Stimulated activated CD4-positive, alpha-beta T cell treated with anti-CD3 and anti-CD28 coated beads, Interleukin-2, amount 100 ng/mL, for 24 hours (primary cell): ENCODE results near the gene KRT34.
"Not testable (repeated sequence)": the region's sequence is repeated elsewhere in the genome, so short reads cannot be mapped to it uniquely, and the experiment has no call there.

Experiments
- DNase-seq, 2 donors: peaks; one replicate each; pipeline ENCODE4 v3.0.0-alpha.2; 2020

KRT34 gene

DNA sequence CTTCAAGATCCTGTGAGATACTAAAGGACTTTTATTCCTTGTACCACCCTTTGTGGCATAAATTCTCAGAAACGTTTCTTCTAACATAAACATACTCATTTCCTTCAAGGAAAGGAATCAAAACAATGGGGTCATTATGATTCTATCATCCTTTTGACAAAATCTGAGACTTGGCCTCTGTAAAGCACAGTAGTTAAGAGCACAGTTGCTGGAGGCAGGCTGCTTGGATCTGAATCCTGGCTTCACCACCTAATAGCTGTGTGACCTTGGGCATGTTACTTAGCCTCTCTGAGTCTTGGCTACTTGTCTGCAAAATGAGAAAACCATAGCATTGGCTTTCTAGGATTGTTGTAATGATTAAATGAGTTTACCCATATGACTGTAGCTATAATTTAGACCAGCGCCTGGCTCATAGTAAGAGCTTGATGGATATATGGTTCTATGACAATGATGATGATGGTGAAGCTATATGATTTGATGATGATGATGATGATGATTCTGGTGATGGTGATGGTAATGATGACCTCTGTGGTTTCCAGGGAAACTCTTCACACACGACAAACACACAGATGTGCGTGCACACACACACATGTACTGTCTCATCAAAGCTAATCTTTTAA, 21.4 kb upstream of the KRT34 start:
- DNase-seq, result no peak

DNA sequence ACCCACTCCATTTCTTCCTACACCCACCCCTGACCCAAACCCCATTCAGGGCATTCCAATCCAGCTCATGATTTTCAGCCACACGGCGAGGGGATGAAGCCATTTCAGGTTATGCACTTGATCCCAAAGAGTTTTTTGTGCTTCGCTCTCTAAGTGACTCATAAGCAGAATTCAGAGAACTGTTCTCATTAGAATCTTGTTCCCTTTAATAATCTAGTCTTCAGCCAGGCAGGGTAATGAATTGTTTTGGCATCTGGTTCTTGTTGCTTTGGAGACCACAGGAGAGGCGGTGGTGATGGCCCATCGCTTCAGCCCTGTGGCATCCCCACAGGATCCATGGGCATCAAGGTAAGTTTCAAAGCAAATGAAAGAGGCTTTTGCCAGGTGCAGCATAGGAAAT, 20.1 kb upstream of the KRT34 start:
- DNase-seq, result no peak

DNA sequence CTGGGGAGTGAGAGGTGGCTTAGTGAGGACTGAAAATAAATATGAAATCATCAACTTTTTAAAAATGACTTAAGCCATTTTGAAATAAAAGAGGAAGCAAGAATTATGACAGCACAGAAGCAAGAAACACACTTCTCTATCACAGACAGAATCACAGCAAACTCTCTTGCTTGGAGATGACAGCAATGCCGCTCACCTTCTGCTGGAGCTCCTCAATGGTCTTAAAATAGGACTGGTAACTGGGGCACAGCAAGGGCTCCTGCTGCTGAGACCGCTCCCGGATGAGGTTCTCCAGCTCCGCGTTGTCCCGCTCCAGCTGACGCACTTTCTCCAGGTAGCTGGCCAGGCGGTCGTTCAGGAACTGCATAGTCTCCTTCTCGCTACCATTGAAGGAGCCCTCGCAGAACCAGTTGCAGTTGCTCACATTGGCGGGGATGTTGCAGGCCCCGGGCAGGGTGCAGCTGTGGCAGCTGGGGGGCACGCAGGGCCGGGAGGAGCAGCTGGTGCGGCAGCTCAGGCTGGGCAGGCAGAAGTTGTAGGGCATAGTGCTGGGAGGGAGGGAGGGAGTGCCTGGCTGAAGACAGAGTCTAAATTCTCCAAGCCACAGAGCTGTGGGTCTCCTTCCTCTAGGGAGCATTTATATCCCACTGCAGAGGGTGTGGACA, 15.0 kb upstream of the KRT34 start, which contains the start of gene KRT31:
KRT31 (minus strand) TSS at position 613 of the 665 bp plus-strand sequence; CDS start at position 544, 69 bp downstream.
- peak in 1 of 2 donors; percentile 13 for DNase-seq

DNA sequence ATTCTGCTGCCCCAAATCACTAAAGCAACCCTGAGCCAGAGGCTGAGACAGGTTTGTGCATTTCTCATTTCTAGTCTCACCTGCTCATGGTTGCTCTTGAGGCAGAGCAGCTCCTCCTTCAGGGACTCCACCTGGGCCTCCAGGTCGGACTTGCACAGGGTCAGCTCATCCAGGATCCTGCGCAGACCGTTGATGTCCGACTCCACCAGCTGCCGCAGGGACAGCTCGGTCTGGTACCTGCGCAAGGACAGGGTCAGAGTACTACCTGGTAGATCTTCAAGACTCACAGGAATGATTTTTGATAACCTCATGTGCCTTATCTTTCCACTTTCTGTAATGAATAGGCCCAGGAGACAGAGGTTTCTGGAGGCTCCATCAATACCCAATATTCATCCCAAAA, 14.2 kb upstream of the KRT34 start:
- DNase-seq, result peak in 1 of 2 donors; percentile 5

DNA sequence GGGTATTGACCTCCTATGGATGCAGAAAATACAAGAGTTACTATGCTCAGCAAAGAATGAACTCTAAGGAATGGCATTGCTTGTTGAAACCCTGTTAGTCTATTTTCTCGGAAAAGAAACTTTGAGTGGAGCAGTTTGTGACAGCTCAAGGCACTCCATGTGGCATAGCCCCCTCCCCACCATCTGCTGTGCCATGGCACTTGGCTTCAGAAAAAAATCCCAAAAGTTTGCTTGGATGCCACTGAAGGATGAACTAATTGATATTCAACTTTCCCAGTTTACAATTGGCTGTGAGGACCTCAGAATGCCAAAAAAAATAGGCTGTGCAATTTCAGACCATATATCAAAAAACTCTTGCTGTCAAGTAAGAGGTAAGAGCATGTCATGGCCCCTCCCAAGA, 13.5 kb upstream of the KRT34 start:
- no peak for DNase-seq

DNA sequence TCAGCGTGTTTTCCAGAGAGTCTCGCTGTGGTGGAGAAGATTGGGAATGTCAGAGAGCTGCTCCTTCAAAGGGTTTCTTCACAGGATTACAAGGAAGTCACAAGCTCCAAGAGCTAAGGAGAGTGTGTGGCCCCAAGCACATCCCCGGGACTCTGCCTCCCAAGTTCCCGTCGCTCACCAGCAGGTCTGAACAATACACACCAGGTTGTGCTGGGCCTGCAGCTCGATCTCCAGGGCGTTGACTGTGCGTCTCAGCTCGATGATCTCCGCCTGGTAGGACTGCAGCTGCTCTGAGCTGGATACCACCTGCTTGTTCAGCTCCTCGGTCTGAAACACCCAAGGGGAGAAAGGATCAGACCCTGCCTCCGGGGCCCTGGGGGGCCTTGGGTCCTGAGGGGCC, 12.9 kb upstream of the KRT34 start:
- DNase-seq, result not testable (repeated sequence)

DNA sequence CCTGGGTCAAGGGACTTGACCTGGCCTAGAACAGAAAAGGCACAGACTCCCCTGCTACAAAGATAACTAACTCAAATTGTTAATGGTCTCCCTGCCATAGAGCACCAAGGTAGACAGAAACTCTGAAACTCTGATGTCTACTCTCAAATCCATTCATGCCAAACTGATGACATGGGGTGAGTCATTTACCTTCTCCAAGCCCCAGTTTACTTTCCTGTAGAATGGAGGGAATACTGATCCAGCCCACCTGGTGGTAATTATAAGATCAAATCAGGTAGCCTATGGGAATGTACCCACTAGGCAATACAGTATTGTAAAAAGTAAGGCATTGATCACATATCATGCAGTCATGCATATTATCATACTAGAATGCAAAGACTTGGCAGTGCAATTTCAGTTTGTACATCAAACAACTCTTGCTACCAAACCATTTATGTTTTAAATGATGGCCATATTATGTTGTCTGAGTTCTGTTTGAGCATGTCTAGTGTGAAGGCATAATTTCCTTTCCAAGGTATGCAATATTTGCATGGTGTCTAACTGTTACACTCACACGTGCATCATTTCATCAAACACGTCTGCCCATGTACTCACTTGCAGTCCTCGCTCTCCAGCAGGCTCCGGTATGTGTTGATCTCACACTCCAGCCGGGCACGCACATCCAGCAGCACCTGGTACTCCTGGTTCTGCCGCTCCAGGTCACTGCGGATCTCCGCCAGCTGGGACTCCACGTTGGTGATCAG, 12.3 kb upstream of the KRT34 start:
- no peak for DNase-seq

DNA sequence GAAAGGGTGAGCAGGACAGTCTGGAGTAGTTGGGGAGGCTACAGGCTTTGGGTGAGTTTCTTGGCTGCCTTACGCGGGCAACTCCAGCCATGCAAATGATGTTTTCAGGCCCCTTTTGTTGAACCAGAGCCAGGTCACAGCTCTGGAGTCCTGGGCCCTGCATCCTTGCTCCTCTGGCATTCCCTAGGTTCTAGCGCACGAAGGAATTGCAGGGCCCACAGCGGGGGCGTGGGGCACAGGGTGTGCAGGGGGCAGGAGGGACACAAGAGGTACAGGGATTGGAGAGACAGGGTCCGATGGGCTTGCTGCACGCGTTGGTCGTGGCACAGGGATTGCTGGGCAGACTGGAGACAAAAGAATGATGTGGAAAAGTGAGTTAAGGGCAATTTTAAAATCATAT, 11.7 kb upstream of the KRT34 start:
- no peak for DNase-seq

DNA sequence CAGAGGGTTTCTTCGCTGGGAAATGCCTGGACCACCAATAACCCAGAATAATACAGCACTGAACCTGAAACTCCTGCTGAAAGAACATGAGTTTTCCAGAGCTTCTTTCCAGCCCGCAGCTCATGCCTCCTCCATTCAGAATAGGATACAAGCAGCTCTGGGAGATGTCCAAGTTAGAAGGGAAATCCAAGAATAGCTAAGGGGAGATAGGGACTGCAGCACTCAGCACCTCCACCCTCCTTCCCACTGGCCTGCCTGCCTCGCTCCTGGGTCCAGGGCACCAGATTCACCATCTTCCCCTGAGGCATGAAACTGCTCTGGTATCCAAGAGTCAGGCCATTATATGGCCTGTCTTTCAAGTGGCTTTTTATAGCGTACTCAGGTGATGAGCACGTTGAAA, 11.2 kb upstream of the KRT34 start:
- DNase-seq, result no peak

DNA sequence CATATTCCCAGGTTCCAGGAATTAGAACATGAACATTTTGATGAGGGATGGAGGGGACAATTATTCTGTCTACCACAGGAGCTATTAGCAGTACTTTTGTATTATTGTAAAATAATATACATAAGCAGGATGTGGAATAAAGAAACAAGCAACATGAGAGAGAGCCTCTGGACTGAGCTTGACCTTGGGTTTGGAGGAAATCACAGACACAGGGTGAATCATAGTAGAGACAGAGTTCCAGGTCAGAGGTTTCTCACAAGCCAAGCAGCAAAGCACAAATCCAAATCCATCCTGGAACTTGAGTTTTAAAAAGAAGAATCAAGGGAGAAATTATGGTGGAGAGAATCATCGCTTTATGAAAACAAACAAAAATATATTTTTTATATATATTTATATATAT, 10.2 kb upstream of the KRT34 start:
- no peak for DNase-seq

DNA sequence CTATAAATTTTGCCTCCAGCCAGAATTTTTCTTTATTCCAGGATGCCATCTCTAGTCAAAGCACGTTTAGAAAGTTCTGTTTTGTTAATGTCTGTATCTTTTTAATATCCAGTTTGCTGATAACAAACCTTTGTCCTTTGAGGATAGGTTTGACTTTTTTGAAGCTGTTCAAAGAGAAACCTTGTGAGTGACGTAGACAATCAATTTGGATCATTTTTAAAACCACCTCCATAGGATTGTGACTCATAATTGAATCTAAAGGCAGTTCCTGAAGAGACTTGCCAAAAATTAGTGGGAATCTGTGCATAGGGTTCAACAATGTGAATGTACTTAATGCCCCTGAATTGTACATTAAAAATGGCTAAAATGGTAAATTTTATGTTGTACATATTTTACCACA, 9.4 kb upstream of the KRT34 start:
- no peak for DNase-seq

DNA sequence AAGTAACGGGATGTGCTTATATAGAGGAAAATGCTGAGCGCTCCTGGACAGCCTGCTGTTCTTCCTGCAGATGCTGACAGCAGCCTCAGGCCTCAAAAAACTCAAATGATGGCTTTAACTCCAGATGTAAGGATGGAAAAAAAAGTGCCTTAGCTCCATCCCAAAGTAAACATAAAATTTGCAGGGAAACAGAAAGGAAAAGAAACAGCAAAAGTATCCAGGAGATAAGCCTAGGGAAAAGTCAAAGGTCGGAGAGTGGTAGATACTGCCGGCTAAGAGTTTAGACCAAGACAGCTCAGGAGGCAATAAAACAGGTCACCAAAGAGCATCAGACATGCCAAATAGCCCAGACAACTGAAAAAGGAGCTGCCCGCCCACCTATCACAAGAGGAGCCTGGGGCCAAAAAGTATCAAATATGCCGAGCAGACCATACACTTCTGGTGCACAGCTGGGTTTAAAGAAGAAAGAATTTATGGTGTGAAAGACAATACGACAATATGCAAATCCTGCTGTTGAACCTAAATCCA, 8.4 kb upstream of the KRT34 start:
- no peak for DNase-seq

DNA sequence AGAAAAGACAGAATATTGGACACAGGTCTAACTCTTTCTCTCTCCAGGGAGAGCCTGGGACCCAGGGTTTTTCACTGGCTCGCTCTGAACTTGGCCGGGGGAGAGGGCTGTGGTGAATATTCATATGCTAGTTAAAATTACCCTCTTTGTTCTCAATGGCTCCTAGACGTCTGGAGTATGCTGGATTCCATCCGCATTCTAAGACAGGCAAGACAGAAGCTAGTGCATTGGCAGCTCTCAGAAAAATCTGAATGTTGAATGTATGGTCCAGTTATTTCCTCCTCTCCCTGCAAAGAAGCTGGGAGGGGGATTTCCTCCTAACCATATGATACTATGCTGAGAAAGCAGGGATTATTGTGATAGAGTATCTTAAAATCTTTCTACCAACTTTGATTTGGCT, 5.6 kb upstream of the KRT34 start:
- no peak for DNase-seq

DNA sequence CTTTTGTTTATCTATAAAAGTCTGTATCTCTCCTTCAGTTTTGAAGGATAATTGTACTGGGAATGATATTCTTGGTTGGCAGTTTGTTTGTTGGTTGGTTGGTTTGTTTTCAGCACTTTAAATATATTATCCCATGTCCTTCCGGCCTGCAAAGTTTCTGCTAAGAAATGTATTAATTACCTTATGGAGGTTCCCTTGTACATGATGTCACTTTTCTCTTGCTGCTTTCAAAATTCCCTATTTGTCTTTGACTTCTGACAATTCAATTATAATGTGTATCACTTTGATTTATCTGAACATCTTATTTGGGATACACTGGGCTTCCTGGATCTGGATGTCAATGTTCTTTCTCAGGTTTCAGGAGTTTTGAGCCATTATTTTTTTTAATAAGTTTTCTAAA, 4.1 kb upstream of the KRT34 start:
- DNase-seq, result no peak

DNA sequence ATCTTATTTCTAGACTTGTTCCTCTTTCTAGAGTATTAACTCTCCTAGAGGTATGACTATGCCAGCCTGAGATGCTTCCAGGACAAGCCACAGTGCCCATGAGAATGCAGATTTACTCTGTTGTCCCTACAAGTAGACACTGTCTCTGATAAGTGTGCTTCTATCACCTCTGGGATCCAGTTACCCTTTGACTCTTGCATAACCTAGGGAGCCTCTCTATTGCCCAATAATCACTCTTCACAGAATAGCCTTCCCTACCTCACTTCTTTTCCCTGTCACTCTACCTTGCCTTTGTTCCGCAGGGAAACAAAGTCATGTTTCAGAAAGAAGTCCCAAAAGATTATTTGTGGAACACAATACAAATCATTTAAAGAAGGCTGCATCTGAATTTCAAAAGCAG, 1.6 kb upstream of the KRT34 start:
- DNase-seq, result no peak

DNA sequence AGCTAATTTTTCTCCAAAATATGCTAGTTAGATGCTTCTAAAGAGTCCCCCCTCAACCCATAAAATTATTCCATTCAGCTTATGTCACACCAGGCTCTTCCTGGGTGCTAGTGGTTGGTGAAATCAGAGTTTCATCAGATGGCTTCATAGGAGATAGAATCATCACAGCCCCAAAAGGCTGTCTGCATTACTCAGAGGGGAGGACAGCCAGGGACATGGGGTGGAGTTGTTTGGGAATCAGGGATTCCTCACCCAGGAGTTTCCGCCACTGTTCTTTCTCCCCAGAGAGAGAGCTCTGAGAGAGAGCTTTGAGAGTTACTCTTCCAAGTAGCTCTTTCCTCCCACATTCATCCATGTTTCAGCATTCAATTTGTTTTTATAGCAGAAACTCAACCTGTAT, 288 bp upstream of the KRT34 start:
- no peak for DNase-seq

DNA sequence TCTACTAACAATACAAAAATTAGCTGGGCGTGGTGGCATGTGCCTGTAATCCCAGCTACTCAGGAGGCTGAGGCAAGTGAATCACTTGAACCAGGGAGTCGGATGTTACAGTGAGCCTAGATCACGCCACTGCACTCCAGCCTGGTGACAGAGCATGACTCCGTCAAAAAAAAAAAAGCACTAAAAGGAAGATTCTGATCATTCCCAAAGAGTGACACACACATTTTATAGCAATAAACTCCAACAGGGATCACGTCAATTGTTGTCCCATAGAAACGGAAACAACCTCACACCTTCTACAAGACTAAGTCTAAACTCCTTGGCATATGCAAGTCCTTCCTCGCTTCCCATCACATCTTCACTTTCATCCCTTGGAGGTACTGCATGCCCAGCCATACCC, 2.0 kb downstream of the KRT34 start:
- not testable (repeated sequence) for DNase-seq

DNA sequence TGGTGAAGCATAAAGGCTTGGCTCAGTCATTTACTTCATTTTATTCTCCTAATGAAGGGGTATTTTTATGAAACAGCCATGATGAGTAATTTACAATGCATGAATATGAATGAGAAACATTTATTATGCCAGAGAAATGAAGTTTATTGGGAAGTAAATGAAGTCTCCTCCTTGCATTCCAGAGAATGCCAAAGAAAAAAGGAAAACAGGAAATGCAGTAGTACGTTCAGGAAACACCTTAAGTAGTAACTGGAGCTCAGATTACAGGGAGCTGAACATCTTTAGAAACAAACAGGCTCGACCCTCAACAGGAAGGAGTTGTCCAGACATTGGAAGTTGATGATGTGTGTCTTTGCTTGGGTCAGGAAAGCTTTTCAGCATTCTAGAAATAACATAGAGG, 4.6 kb downstream of the KRT34 start:
- no peak for DNase-seq

DNA sequence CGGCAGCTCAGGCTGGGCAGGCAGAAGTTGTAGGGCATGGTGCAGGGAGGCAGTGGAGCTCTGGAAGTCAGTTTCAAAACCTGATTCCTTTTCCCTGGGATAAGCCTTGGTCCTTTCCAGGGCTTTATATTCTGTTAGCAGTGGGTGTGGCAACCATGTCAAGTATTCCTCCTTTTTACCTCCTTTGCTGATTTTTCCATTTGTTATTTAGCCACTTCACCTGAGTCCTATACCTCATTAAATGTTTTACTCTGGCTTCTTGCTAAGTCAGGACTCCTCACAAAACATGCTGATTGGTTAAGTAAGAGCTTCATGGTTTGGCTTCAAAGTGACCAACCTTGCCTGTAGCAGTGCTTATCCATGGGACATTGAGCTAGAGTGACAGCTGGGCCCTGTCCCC, 12.4 kb downstream of the KRT34 start, which contains the start of gene KRT33B:
KRT33B (minus strand) TSS at position 101 of the 400 bp plus-strand sequence; CDS start at position 38, 63 bp downstream.
- no peak for DNase-seq

DNA sequence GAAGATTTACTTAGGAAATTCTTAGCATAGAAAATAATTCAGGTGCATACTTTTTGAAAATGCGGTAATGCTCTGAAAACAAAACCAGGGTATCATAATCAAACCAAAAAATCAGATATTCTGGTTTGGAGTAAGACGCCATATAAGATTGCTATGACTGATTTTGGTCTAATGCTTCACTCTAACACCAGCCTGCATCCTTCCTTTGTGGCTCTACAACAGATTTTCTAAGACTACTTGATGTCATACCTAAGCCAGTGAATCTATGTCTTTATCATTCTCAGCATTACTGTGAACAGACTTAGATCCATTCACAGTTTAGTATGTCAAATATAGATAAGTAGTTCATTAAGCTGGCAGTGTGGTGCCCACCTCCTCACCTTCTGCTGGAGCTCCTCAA, 13.1 kb downstream of the KRT34 start:
- no peak for DNase-seq

DNA sequence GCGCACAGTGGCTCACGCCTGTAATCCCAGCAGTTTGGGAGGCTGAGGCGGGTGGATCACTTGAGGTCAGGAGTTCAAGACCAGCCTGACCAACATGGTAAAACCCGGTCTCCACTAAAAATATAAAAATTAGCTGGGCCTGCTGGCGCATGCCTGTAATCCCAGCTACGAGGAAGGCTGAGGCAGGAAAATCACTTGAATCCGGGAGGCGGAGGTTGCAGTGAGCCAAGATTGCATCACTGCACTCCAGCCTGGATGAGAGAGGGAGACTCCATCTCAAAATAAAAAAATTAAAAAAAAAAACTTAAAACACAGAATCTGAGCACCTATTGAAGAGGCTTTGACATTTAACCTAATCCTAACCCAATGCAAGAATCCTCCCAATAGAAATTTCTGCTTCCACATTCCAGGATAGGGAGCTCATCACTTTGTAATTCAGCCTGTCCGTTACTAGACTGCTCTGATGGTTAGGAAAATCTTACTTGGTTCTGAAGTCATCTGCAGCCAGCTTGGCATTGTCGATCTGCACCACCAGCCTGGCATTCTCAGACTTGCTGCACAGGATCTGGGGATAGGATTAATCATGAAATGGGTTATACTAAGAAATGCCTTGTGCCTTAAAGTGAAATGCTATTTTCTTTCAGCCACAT, 14.6 kb downstream of the KRT34 start:
- DNase-seq, result no peak

DNA sequence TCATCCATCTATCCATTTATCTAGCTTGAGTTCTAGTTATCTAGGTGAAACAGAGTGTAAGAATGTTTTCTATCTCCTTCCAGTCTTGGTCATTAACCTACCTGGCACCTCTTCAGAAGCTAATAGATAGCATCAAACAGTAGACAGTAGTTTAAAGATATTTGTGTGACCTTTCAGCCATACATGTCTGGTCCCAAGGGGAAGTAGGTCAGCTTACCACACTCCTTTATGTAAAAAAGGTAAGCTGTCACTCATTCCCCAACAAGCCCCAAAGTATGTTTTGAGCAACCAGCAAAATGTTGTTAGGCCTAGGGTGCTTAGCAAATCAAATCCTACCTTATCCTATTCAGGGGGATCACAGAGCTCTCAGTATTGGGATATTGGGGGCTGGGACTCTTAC, 16.0 kb downstream of the KRT34 start:
- no peak for DNase-seq

DNA sequence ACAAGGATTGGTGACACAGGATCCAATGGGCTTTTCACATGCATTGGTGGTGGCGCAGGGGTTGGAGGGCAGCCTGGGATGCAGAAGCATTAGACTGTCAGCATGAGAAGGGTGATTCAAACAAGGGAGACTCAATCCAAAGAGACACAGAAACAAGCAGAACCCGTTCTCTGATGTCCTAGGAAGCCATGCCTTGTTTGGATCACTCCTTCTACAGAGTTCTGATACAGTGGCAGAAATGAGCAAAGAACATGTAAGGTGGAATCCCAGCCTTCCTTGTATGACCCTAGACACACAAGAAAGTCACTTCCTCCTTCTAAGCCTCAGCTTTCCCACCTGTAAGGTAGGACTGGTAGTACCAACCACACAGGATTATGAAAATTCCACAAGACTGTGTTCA, 18.2 kb downstream of the KRT34 start:
- DNase-seq, result no peak
